Parathyroid adenoma (tissue), 2 donors: ENCODE data around the gene DYNC2LI1.
A peak's percentile ranks its signal among the peaks of the same experiment; 100 is the strongest.

ENCODE experiments used
- H2AFZ ChIP-seq: fragments of 300-600 bp; sonication (generic); one replicate; pipeline ENCODE4 v1.7.0; 2017; ENCODE audit warnings: antibody characterized with exemption, mild to moderate bottlenecking
- H3K27ac ChIP-seq: fragments of 300-600 bp; sonication (generic); one replicate; pipeline ENCODE4 v1.7.0; 2017
- H3K27me3 ChIP-seq: fragments of 300-600 bp; sonication (generic); one replicate; pipeline ENCODE4 v1.7.0; 2017; ENCODE audit warnings: low read length; ENCODE audit not compliant: control insufficient read depth, insufficient read depth
- H3K36me3 ChIP-seq: fragments of 300-600 bp; sonication (generic); one replicate; pipeline ENCODE4 v1.7.0; 2017; ENCODE audit warnings: low read length; ENCODE audit not compliant: control insufficient read depth, insufficient read depth
- H3K4me1 ChIP-seq: fragments of 300-600 bp; sonication (generic); one replicate; pipeline ENCODE4 v1.7.0; 2017; ENCODE audit warnings: control low read depth
- H3K4me2 ChIP-seq: fragments of 300-600 bp; sonication (generic); one replicate; pipeline ENCODE4 v1.7.0; 2017; ENCODE audit warnings: low read length
- H3K4me3 ChIP-seq: fragments of 300-600 bp; sonication (generic); one replicate; pipeline ENCODE4 v1.7.0; 2017; ENCODE audit warnings: low read depth, low read length
- H3K79me2 ChIP-seq: fragments of 300-600 bp; sonication (generic); one replicate; pipeline ENCODE4 v1.7.0; 2017; ENCODE audit warnings: control low read depth
- H3K9ac ChIP-seq: fragments of 300-600 bp; sonication (generic); one replicate; pipeline ENCODE4 v1.7.0; 2017; ENCODE audit warnings: mild to moderate bottlenecking
- H3K9me3 ChIP-seq: fragments of 300-600 bp; sonication (generic); one replicate; pipeline ENCODE4 v1.7.0; 2017; ENCODE audit warnings: low read length; ENCODE audit not compliant: control insufficient read depth
- TF ChIP-seq, protein P1 (sequence below): fragments of 300-600 bp; sonication (generic); IDR thresholded peaks from one replicate; pipeline ENCODE4 v1.7.0; 2017; ENCODE audit warnings: antibody characterized with exemption, mild to moderate bottlenecking
- donor health status: primary hyperparathyroidism.

DYNC2LI1 gene

DNA sequence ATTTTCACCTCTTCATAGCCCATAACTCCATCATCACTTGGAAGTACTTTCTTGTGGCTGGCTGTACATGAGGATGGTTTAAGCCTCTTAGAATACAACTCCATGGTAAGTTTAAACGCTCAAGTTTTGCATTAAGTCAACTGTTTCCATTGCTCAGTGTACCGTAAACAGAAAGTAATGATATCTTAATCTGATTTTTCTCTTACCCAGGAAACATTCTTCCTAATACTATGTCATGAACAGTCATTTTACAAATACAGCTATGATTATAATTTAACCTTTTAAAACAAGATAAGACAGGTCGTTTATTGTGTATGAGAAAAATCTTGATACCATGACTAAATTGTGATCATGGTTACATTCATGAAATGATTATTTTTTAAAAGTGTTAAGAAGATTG is 11.6 kb upstream of the DYNC2LI1 start:
- Histone ChIP-seq H3K4me1 (no peaks in the 10 kb centered on the region), H3K27me3 (no peaks in the 10 kb centered on the region), H3K9me3 (no peaks in the 10 kb centered on the region), H3K4me3 (no peak overlapping the region), H3K27ac (no peak overlapping the region), H3K9ac (no peak overlapping the region), H2AFZ (no peak overlapping the region), H3K36me3 (no peaks in the 10 kb centered on the region), H3K4me2 (no peak overlapping the region), H3K79me2 (no peaks in the 10 kb centered on the region)
- TF ChIP-seq, protein P1, sequence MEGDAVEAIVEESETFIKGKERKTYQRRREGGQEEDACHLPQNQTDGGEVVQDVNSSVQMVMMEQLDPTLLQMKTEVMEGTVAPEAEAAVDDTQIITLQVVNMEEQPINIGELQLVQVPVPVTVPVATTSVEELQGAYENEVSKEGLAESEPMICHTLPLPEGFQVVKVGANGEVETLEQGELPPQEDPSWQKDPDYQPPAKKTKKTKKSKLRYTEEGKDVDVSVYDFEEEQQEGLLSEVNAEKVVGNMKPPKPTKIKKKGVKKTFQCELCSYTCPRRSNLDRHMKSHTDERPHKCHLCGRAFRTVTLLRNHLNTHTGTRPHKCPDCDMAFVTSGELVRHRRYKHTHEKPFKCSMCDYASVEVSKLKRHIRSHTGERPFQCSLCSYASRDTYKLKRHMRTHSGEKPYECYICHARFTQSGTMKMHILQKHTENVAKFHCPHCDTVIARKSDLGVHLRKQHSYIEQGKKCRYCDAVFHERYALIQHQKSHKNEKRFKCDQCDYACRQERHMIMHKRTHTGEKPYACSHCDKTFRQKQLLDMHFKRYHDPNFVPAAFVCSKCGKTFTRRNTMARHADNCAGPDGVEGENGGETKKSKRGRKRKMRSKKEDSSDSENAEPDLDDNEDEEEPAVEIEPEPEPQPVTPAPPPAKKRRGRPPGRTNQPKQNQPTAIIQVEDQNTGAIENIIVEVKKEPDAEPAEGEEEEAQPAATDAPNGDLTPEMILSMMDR = no peak

DNA sequence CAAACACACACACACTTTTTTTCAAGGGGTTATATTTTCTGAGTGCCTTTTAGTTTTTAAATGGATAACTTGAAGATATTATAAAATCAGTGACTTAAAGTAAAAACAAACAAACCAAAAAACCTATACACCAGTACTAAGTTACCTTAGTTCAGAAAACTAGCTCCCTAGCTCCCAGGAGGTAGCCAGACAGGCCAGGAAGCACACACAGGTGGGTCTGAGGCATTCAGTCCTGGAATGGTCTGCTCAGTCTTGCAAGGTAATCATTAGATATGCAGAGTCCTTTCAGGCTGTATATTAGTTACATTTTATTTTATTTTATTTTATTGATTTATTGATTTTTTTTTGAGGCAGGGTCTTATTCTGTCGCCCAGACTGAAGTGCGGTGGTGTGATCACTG is 10.7 kb upstream of the DYNC2LI1 start:
- no peaks in the 10 kb centered on the region for H3K4me1 ChIP-seq
- H3K27me3 ChIP-seq = no peaks in the 10 kb centered on the region
- no peak overlapping the region for H3K9ac ChIP-seq
- TF ChIP-seq, protein P1 = no peak
- no peaks in the 10 kb centered on the region for H3K9me3 ChIP-seq
- H3K27ac ChIP-seq = no peak overlapping the region
- no peaks in the 10 kb centered on the region for H3K79me2 ChIP-seq
- no peak overlapping the region for H2AFZ ChIP-seq
- H3K36me3 ChIP-seq = no peaks in the 10 kb centered on the region
- no peak overlapping the region for H3K4me2 ChIP-seq
- no peak overlapping the region for H3K4me3 ChIP-seq

DNA sequence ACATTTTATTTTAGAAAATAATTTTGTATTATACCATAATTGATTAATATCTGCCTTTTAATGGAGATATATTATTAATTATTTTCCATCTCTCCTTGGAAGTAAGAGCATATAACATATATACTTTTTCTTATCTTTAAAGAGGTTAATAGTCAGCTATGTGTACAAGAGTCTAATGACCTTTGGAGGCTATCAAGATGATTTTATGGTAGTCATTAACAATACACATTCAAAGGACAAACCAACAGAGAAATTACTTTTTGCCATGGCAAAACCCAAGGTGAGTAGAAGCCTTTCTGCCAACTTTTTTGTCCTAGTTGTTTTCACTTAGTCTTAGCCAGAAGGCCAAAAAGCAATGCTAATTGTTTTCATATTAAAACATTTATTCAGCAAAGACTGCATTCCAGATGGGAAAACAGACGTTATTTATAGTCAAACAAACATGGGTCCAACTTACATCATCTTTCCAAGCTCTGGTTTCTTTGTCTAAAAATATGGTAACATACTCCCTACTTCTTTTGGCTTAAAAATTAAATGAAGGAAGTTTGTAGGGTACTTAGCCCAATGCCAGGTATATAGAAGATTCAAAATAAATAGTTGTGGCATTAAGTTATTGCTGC is 9.6 kb upstream of the DYNC2LI1 start:
- TF ChIP-seq, protein P1 = no peak
- Histone ChIP-seq H3K27me3 (no peaks in the 10 kb centered on the region), H2AFZ (no peak overlapping the region), H3K4me2 (no peak overlapping the region), H3K9me3 (no peaks in the 10 kb centered on the region), H3K36me3 (no peaks in the 10 kb centered on the region), H3K9ac (no peak overlapping the region), H3K4me1 (no peaks in the 10 kb centered on the region), H3K79me2 (no peaks in the 10 kb centered on the region), H3K27ac (no peak overlapping the region), H3K4me3 (no peak overlapping the region)

DNA sequence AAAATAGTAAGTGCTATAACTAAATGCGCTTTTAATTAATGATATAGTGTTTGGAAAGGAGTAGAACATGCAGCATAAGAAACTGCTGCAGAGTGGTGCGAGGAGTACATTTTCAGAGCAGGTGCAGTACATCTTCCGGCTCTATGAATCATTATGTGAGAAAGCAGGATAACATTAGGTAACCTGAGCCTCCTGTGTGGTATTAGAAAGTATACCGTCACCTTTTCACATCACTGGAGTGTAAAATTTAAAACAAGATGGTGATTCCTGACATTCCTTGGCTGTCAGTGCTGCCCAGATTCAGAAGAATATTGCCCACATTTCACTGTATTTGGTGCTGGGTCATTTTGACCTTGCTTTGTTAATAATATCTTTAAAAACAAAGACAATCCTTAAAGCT is 7.8 kb upstream of the DYNC2LI1 start:
- H3K27ac ChIP-seq = no peak overlapping the region
- H3K27me3 ChIP-seq = no peaks in the 10 kb centered on the region
- H3K79me2 ChIP-seq = no peaks in the 10 kb centered on the region
- TF ChIP-seq, protein P1 = no peak
- no peak overlapping the region for H3K9ac ChIP-seq
- H3K4me1 ChIP-seq = no peaks in the 10 kb centered on the region
- H3K36me3 ChIP-seq = no peaks in the 10 kb centered on the region
- H2AFZ ChIP-seq = no peak overlapping the region
- H3K4me2 ChIP-seq = no peak overlapping the region
- no peak overlapping the region for H3K4me3 ChIP-seq
- H3K9me3 ChIP-seq = no peaks in the 10 kb centered on the region

DNA sequence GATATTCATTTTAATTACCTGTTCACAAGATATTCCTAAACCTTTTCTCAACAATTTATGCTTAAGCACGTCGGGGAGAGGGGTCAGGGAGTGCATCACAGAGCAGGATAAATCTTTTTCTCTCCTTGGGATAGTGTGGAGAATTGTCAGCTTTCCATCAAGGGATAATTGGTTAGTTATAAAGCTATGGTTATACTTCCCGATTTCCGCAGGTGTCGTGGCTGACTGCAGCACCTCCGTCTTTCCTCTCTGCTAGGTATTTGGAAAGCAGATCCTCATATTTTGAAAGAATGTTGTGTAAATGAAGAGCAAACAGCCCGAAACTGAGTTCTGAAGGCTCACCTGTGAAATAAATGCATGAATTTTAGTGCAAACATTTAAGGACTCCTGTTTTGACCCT is 778 bp downstream of the DYNC2LI1 start:
- H2AFZ ChIP-seq = peak overlapping the region; percentile 81
- TF ChIP-seq, protein P1 = no peak
- H3K27ac ChIP-seq = peak overlapping the region; percentile 78
- no peaks in the 10 kb centered on the region for H3K36me3 ChIP-seq
- no peaks in the 10 kb centered on the region for H3K27me3 ChIP-seq
- peaks cover 3% of the 10 kb centered on the region for H3K79me2 ChIP-seq
- no peaks in the 10 kb centered on the region for H3K9me3 ChIP-seq
- H3K4me3 ChIP-seq = peak overlapping the region; percentile 95
- H3K4me2 ChIP-seq = peak overlapping the region; percentile 86
- H3K4me1 ChIP-seq = peaks cover 3% of the 10 kb centered on the region
- H3K9ac ChIP-seq = no peak overlapping the region
